K562 (cell line): ENCODE measurements around the gene PTCH1. TPM values are rescaled to one million over a fixed set of nuclear protein-coding genes. Genes with fewer than 3 reads are reported as not detected.

Experiments used
- ATF2 ChIP-seq: sonication (generic); formaldehyde crosslinking; IDR thresholded peaks from 2 replicates; pipeline ENCODE4 v1.8.1; 2022; ENCODE audit warnings: missing genetic modification reagents
- BRD9 ChIP-seq: fragments of 450-650 bp; IDR thresholded peaks from 2 replicates; pipeline ENCODE4 v1.6.1; 2018; ENCODE audit warnings: low read depth; ENCODE audit not compliant: partially characterized antibody
- CBX1 ChIP-seq: sonication (generic); IDR thresholded peaks from 2 replicates; pipeline ENCODE4 v1.6.1; 2016; ENCODE audit warnings: antibody characterized with exemption, low read depth, mild to moderate bottlenecking
- CC2D1A ChIP-seq: fragments of 450-650 bp; IDR thresholded peaks from 2 replicates; pipeline ENCODE4 v1.6.1; 2017; ENCODE audit warnings: mild to moderate bottlenecking
- CEBPG ChIP-seq, 3 experiments: fragments of 200-800 bp in 1 of 3; sonication (Bioruptor generic) in 1 of 3; sonication (generic) in 1 of 3; formaldehyde crosslinking in 1 of 3; IDR thresholded peaks in 2 of 3; conservative IDR thresholded peaks in 1 of 3; 2 replicates each; pipeline versions ENCODE4 v1.6.1 to v1.8.0; 2016 to 2022; ENCODE audit warnings: missing compliant biosample characterization in 2 of 3, missing genetic modification characterization in 2 of 3, mild to moderate bottlenecking in 1 of 3, missing genetic modification reagents in 1 of 3
- CHD2 ChIP-seq: IDR thresholded peaks from 2 replicates; pipeline ENCODE4 v1.6.1; 2011; ENCODE audit warnings: low read depth, low read length
- FOXJ3 ChIP-seq: sonication (generic); formaldehyde crosslinking; IDR thresholded peaks from 2 replicates; pipeline ENCODE4 v1.4.0; 2020; ENCODE audit warnings: mild to moderate bottlenecking, missing genetic modification reagents
- GTF2A2 ChIP-seq: IDR thresholded peaks from 2 replicates; pipeline ENCODE4 v1.6.1; 2016; ENCODE audit warnings: mild to moderate bottlenecking, missing genetic modification characterization, missing compliant biosample characterization
- IRF9 ChIP-seq: fragments of 450-650 bp; IDR thresholded peaks from 2 replicates; pipeline ENCODE4 v1.6.1; 2016; ENCODE audit warnings: missing biosample characterization, missing genetic modification characterization
- KLF10 ChIP-seq: fragments of 250-450 bp; sonication (Bioruptor Pico); IDR thresholded peaks from 2 replicates; pipeline ENCODE4 v1.6.1; 2021; ENCODE audit warnings: matching md5 sums
- KLF13 ChIP-seq: fragments of 450-650 bp; IDR thresholded peaks from 2 replicates; pipeline ENCODE4 v1.6.1; 2016; ENCODE audit warnings: missing genetic modification characterization, low read depth, mild to moderate bottlenecking, missing compliant biosample characterization, moderate library complexity, borderline replicate concordance
- L3MBTL2 ChIP-seq: fragments of 450-650 bp; IDR thresholded peaks from 2 replicates; pipeline ENCODE4 v1.6.1; 2016; ENCODE audit warnings: mild to moderate bottlenecking, moderate library complexity
- NELFE ChIP-seq: IDR thresholded peaks from 2 replicates; pipeline ENCODE4 v1.6.1; 2011; ENCODE audit warnings: mild to moderate bottlenecking; ENCODE audit not compliant: insufficient read depth, insufficient read length
- RBM34 ChIP-seq: fragments of 200-400 bp; formaldehyde crosslinking; IDR thresholded peaks from 2 replicates; pipeline ENCODE4 v1.6.1; 2018; ENCODE audit warnings: low read length, borderline replicate concordance; ENCODE audit not compliant: insufficient read depth
- SIN3B ChIP-seq: fragments of 450-650 bp; IDR thresholded peaks from 2 replicates; pipeline ENCODE4 v1.6.1; 2017; ENCODE audit warnings: low read depth, mild to moderate bottlenecking, moderate library complexity
- USF2 ChIP-seq: sonication (generic); formaldehyde crosslinking; IDR thresholded peaks from 2 replicates; pipeline ENCODE4 v1.5.0; 2020; ENCODE audit warnings: missing genetic modification reagents
- ZBTB9 ChIP-seq: fragments of 450-650 bp; formaldehyde crosslinking; IDR thresholded peaks from 2 replicates; pipeline ENCODE4 v1.4.0; 2020; ENCODE audit warnings: mild to moderate bottlenecking, moderate library complexity
- ZC3H8 ChIP-seq: fragments of 450-650 bp; IDR thresholded peaks from 2 replicates; pipeline ENCODE4 v1.6.1; 2017
- ZNF280A ChIP-seq: fragments of 450-650 bp; IDR thresholded peaks from 2 replicates; pipeline ENCODE4 v1.6.1; 2018; ENCODE audit warnings: mild to moderate bottlenecking, low read depth; ENCODE audit not compliant: partially characterized antibody
- ZNF280B ChIP-seq: fragments of 250-450 bp; sonication (Bioruptor Pico); IDR thresholded peaks from 2 replicates; pipeline ENCODE4 v1.5.1; 2021; ENCODE audit warnings: mild to moderate bottlenecking
- polyA plus RNA-seq, 8 experiments: library from polyadenylated mRNA; depleted of rRNA in 4 of 8; stranded (reverse) in 5 of 8; unstranded in 3 of 8; fragments of >200 nt; fragmentation: Nextera tagmentation in 2 of 8; fragmentation: Illumina TruSeq in 1 of 8; extraction: Ambion mirVana in 2 of 8; extraction: Trizol in 1 of 8; gene quantifications; 2 replicates each; pipeline versions ENCODE4 v1.2.1 to v1.2.3, GENCODE V29; 2011 to 2014; ENCODE audit warnings: inconsistent platforms in 1 of 8, missing spikeins in 1 of 8
- total RNA-seq, 7 experiments: library from RNA; depleted of rRNA in 6 of 7; stranded (reverse); fragments of >200 nt in 6 of 7; fragmentation: Illumina TruSeq in 2 of 7; extraction: Trizol in 2 of 7; gene quantifications; 2 replicates each; pipeline versions ENCODE4 v1.2.1 to v1.2.3, GENCODE V29; 2011 to 2021; ENCODE audit warnings: low replicate concordance in 1 of 7

The PTCH1 gene
- total and polyA plus RNA-seq, 9 of the 15 experiments (the other 6 are each of a cell fraction or from before 2014, with no cell fraction given) = 0.70 to 9.9 (median 3.8) TPM

GRCh38 chr9:95507464-95508241, 9.1 kb downstream of the PTCH1 start (continued):
- TF ChIP-seq RBM34 (no peak), KLF10 (CRISPR knock-in tag) (no peak), CEBPG (CRISPR knock-in tag; IDR thresholded peaks at IDR 0.05) (no peak), CEBPG (tag; conservative IDR thresholded peaks at IDR 0.05 in 1 of 2, IDR thresholded peaks at IDR 0.05 in 1 of 2) (peak in 1 of 2 experiments; percentile 42; a peak in 1 of 4 replicates), CBX1 (no peak; the same call in 1 of the 2 replicates), ZNF280A (no peak), BRD9 (no peak), USF2 (CRISPR knock-in tag) (no peak), NELFE (no peak), KLF13 (tag) (0 out of 2 replicates have a peak, but pooled peaks have one; percentile 15), CC2D1A (no peak), CHD2 (no peak), IRF9 (tag) (no peak), ZC3H8 (no peak), SIN3B (no peak), ZBTB9 (CRISPR knock-in tag) (no peak), FOXJ3 (CRISPR knock-in tag) (no peak), ATF2 (CRISPR knock-in tag) (no peak), L3MBTL2 (no peak; the same call in 1 of the 2 replicates), GTF2A2 (no peak), ZNF280B (no peak)
